Stomach (tissue), 9 donors: Measurements from ENCODE around the gene CTSL. TPM values are rescaled to one million over a fixed set of nuclear protein-coding genes. Genes with fewer than 3 reads are reported as not detected.

Experiments
- DNase-seq, 2 donors: peaks; one replicate each; pipeline versions ENCODE4 v3.0.0 to v3.0.0-alpha.2; 2013 to 2019
- H3K27ac ChIP-seq, 5 donors: fragments of 200-600 bp in 4 of 5; sonication (generic) in 4 of 5; one replicate each; pipeline ENCODE4 v1.5.1; 2013 to 2019; ENCODE audit warnings: mild to moderate bottlenecking in 1 of 5, moderate library complexity in 1 of 5
- H3K27me3 ChIP-seq, 3 donors: fragments of 200-600 bp; sonication (generic); one replicate each; pipeline ENCODE4 v1.5.1; 2017 to 2019; ENCODE audit warnings: mixed run types in 1 of 3
- H3K36me3 ChIP-seq, 4 donors: fragments of 200-600 bp; sonication (generic); 1 replicate in 3 of 4; 2 replicates in 1 of 4; pipeline ENCODE4 v1.5.1; 2016 to 2019
- H3K4me1 ChIP-seq, 4 donors: fragments of 200-600 bp; sonication (generic); one replicate each; pipeline ENCODE4 v1.5.1; 2016 to 2019
- H3K4me3 ChIP-seq, 4 donors: fragments of 200-600 bp; sonication (generic) in 3 of 4; one replicate each; pipeline ENCODE4 v1.5.1; 2016 to 2019; ENCODE audit warnings: mild to moderate bottlenecking in 1 of 4
- H3K9me3 ChIP-seq, 4 donors: fragments of 200-600 bp; sonication (generic); one replicate each; pipeline ENCODE4 v1.5.1; 2016 to 2019
- EP300 ChIP-seq: sonication (generic); formaldehyde crosslinking; IDR thresholded peaks from one replicate; pipeline ENCODE4 v1.6.1; 2017; ENCODE audit warnings: antibody characterized with exemption
- POLR2A ChIP-seq, 4 donors: fragments of 450-650 bp; IDR thresholded peaks; one replicate each; pipeline ENCODE4 v1.6.1; 2016; ENCODE audit warnings: antibody characterized with exemption in 4 of 4, control low read depth in 2 of 4, mild to moderate bottlenecking in 1 of 4, moderate library complexity in 1 of 4
- POLR2AphosphoS5 ChIP-seq, 3 donors: sonication (generic); formaldehyde crosslinking; IDR thresholded peaks; one replicate each; pipeline ENCODE4 v1.6.1; 2016; ENCODE audit warnings: antibody characterized with exemption in 3 of 3
- WGBS, 5 donors: extraction: QIAGEN DNeasy Blood & Tissue Kit in 3 of 5; methylation state at CpG; one replicate each; pipeline versions ENCODE4 v1.1.5 to v1.1.7; 2013 to 2018; 5-methylcytosine and 5-hydroxymethylcytosine counted together
- intact Hi-C: fragments of 100-400 bp; cut with DNase I; formaldehyde crosslinking; loops from one replicate; pipeline ENCODE4 v1.15.1; 2023; ENCODE audit warnings: low total_unique reads
- polyA plus RNA-seq, 3 donors: library from polyadenylated mRNA; stranded (reverse); fragments of 200-250 nt; gene quantifications; one replicate each; pipeline ENCODE4 v1.2.3, GENCODE V29; 2013
- total RNA-seq, 5 donors: library from RNA; depleted of rRNA; stranded (reverse); fragments of >200 nt; gene quantifications; one replicate each; pipeline versions ENCODE4 v1.1.0 to v1.2.3, GENCODE V29; 2014 to 2016
- TF ChIP-seq, protein P1 (sequence below), 7 experiments: fragments of 450-650 bp in 4 of 7; fragments of 200-600 bp in 3 of 7; sonication (generic) in 3 of 7; IDR thresholded peaks; one replicate each; pipeline ENCODE4 v1.5.1; 2016 to 2019; ENCODE audit warnings: antibody characterized with exemption in 7 of 7, control low read depth in 2 of 7, mild to moderate bottlenecking in 1 of 7
- donor health status: healthy with polysubstance abuse.
- donor health status: Bipolar disorder and iron deficiency.
- donor health status: healthy.

The CTSL gene
- total and polyA plus RNA-seq, 8 donors: 4.9 to 104 (median 34.4) TPM

DNA sequence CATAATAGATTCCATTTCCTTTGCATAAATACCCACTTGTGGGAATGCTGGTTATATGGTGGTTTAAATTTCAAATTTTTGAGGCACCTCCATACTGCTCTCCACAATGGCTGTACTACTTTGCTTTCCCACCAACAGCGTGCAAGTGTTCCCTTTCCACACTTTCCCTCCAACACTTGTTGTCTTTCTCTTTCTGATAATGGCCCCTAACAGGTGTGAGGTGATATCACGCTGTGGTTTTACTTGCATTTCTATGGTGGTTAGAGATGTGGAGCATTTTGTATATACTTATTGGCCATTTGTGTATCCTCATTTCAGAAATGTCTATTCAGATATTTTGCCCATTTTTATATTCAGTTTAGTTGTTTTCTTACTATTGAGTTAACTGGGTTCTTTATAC is 34.6 kb downstream of the CTSL start:
- TF ChIP-seq EP300 (no peak), POLR2AphosphoS5 (IDR thresholded peaks at IDR 0.05) (no peak), POLR2A (IDR thresholded peaks at IDR 0.05) (no peak)
- TF ChIP-seq, protein P1, sequence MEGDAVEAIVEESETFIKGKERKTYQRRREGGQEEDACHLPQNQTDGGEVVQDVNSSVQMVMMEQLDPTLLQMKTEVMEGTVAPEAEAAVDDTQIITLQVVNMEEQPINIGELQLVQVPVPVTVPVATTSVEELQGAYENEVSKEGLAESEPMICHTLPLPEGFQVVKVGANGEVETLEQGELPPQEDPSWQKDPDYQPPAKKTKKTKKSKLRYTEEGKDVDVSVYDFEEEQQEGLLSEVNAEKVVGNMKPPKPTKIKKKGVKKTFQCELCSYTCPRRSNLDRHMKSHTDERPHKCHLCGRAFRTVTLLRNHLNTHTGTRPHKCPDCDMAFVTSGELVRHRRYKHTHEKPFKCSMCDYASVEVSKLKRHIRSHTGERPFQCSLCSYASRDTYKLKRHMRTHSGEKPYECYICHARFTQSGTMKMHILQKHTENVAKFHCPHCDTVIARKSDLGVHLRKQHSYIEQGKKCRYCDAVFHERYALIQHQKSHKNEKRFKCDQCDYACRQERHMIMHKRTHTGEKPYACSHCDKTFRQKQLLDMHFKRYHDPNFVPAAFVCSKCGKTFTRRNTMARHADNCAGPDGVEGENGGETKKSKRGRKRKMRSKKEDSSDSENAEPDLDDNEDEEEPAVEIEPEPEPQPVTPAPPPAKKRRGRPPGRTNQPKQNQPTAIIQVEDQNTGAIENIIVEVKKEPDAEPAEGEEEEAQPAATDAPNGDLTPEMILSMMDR (IDR thresholded peaks at IDR 0.05): no peak
- no peak for DNase-seq
- 75 to 92% (median 88%) methylated on average over 2 of the region's 2 CpGs for WGBS, 5 donors
- H3K27ac ChIP-seq: no peak overlapping the region
- H3K4me3 ChIP-seq: no peak overlapping the region
- no peaks in the 10 kb centered on the region for H3K36me3 ChIP-seq
- peaks cover 0 to 10% (median 0%) of the 10 kb centered on the region in 3 donors for H3K27me3 ChIP-seq
- H3K4me1 ChIP-seq: no peaks in the 10 kb centered on the region
- no peaks in the 10 kb centered on the region for H3K9me3 ChIP-seq
- intact Hi-C loops: no loop called here

DNA sequence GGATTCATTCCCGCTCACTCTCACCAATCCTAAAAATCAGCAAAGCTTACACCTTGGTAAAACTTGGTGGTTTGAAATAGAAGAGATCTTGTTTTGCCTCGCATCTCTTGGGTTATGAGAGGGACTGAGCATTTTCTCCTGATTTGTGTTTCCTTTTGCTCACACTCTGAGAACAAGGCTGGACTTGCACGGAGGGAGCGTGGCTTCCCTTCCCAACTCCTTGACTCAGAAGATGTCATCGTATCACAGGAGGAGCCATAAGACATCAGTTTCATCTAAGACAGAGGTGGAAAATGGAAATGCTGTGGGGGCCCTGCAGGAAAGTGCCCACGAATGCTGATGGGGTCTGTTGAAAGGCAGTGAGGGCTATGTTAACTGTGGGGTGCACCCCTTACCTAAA is 37.4 kb downstream of the CTSL start:
- Histone ChIP-seq H3K36me3 (no peaks in the 10 kb centered on the region), H3K4me3 (no peak overlapping the region), H3K4me1 (no peaks in the 10 kb centered on the region), H3K27me3 (peaks cover 0 to 10% (median 0%) of the 10 kb centered on the region in 3 donors), H3K27ac (no peak overlapping the region), H3K9me3 (no peaks in the 10 kb centered on the region)
- TF ChIP-seq POLR2A (IDR thresholded peaks at IDR 0.05): no peak
- TF ChIP-seq, protein P1 (IDR thresholded peaks at IDR 0.05): no peak
- intact Hi-C loops: no loop called here
- no peak for DNase-seq
- 75 to 85% (median 79%) methylated on average over 6 of the region's 6 CpGs for WGBS, 5 donors

- intact Hi-C loops: no loop called here
- DNase-seq: no peak
- Histone ChIP-seq H3K4me3 (no peak overlapping the region), H3K36me3 (no peaks in the 10 kb centered on the region), H3K27ac (no peak overlapping the region), H3K27me3 (peaks cover 0 to 19% (median 0%) of the 10 kb centered on the region in 3 donors), H3K4me1 (no peaks in the 10 kb centered on the region), H3K9me3 (no peaks in the 10 kb centered on the region)
- TF ChIP-seq POLR2A (IDR thresholded peaks at IDR 0.05): no peak
These were observed 39.6 kb downstream of the CTSL start for GRCh38 chr9:87765521-87765920.

GRCh38 chr9:87766697-87767096 is 40.8 kb downstream of the CTSL start:
- TF ChIP-seq, protein P1 (IDR thresholded peaks at IDR 0.05): no peak
- TF ChIP-seq POLR2A (IDR thresholded peaks at IDR 0.05): no peak
- TF ChIP-seq POLR2AphosphoS5 (IDR thresholded peaks at IDR 0.05): no peak
- TF ChIP-seq EP300: no peak

GRCh38 chr9:87770616-87771315 is 44.8 kb downstream of the CTSL start:
- WGBS, 5 donors: 39 to 52% (median 45%) methylated on average over 18 of the region's 18 CpGs
- H3K36me3 ChIP-seq: no peaks in the 10 kb centered on the region
- H3K9me3 ChIP-seq: no peaks in the 10 kb centered on the region
- peaks cover 0 to 29% (median 12%) of the 10 kb centered on the region in 3 donors for H3K27me3 ChIP-seq
- DNase-seq: no peak
- no peak overlapping the region for H3K27ac ChIP-seq
- H3K4me1 ChIP-seq: no peaks in the 10 kb centered on the region
- intact Hi-C loops: no loop called here
- TF ChIP-seq EP300: no peak
- H3K4me3 ChIP-seq: no peak overlapping the region

More at GRCh38 chr9:87766697-87767096, 40.8 kb downstream of the CTSL start:
- Histone ChIP-seq H3K27me3 (peaks cover 0 to 29% (median 11%) of the 10 kb centered on the region in 3 donors), H3K4me1 (no peaks in the 10 kb centered on the region), H3K9me3 (no peaks in the 10 kb centered on the region), H3K36me3 (no peaks in the 10 kb centered on the region), H3K27ac (no peak overlapping the region), H3K4me3 (no peak overlapping the region)
- 24 to 47% (median 41%) methylated on average over 1 of the region's 1 CpG for whole genome bisulfite sequencing, 5 donors
- DNase-seq: peak in 1 of 2 donors; percentile 15
- intact Hi-C loops: no loop called here
